ENCODE data around the gene ST6GALNAC5.

Gene ST6GALNAC5

GRCh38 chr1:77026135-77026534, 158.9 kb downstream of the ST6GALNAC5 start:
- no peaks in the 10 kb centered on the region for H3K27me3 ChIP-seq (ENCODE audit: control insufficient read depth, insufficient read depth, low read length)
- no peaks in the 10 kb centered on the region for H3K36me3 ChIP-seq (ENCODE audit: control insufficient read depth, insufficient read depth, low read length)
- H3K9me3 ChIP-seq (ENCODE audit: control insufficient read depth, insufficient read depth, low read length): no peaks in the 10 kb centered on the region
- H3K4me3 ChIP-seq (ENCODE audit: low read length): no peak overlapping the region
- no CpG with 5 or more reads among the region's 2 CpGs for WGBS (ENCODE audit: insufficient coverage, insufficient read length)
- H3K4me1 ChIP-seq (ENCODE audit: control insufficient read depth, insufficient read depth, low read length): peaks cover 3% of the 10 kb centered on the region; the same call in 1 of the 2 replicates
- no peak for DNase-seq (ENCODE audit: low read depth, low spot score)
- no peak overlapping the region for H3K27ac ChIP-seq (ENCODE audit: low read length)

- no CpG with 5 or more reads among the region's 1 CpG for WGBS (ENCODE audit: insufficient coverage, insufficient read length)
- no peak for DNase-seq (ENCODE audit: low read depth, low spot score)
- no peaks in the 10 kb centered on the region for H3K36me3 ChIP-seq (ENCODE audit: control insufficient read depth, insufficient read depth, low read length)
- H3K27ac ChIP-seq (ENCODE audit: low read length): no peak overlapping the region
- no peaks in the 10 kb centered on the region for H3K27me3 ChIP-seq (ENCODE audit: control insufficient read depth, insufficient read depth, low read length)
- H3K4me1 ChIP-seq (ENCODE audit: control insufficient read depth, insufficient read depth, low read length): peaks cover 3% of the 10 kb centered on the region; the same call in 1 of the 2 replicates
- H3K4me3 ChIP-seq (ENCODE audit: low read length): no peak overlapping the region
- no peaks in the 10 kb centered on the region for H3K9me3 ChIP-seq (ENCODE audit: control insufficient read depth, insufficient read depth, low read length)
Measured at GRCh38 chr1:77026640-77027039, 159.4 kb downstream of the ST6GALNAC5 start.

GRCh38 chr1:77027847-77028246, 160.6 kb downstream of the ST6GALNAC5 start:
- DNase-seq (ENCODE audit: low read depth, low spot score): no peak
- Histone ChIP-seq H3K4me3 (ENCODE audit: low read length) (no peak overlapping the region), H3K27me3 (ENCODE audit: control insufficient read depth, insufficient read depth, low read length) (no peaks in the 10 kb centered on the region), H3K36me3 (ENCODE audit: control insufficient read depth, insufficient read depth, low read length) (no peaks in the 10 kb centered on the region), H3K27ac (ENCODE audit: low read length) (no peak overlapping the region), H3K9me3 (ENCODE audit: control insufficient read depth, insufficient read depth, low read length) (no peaks in the 10 kb centered on the region), H3K4me1 (ENCODE audit: control insufficient read depth, insufficient read depth, low read length) (peaks cover 3% of the 10 kb centered on the region; the same call in 1 of the 2 replicates)
- WGBS (ENCODE audit: insufficient coverage, insufficient read length): no CpG with 5 or more reads among the region's 1 CpG

- WGBS (ENCODE audit: insufficient coverage, insufficient read length): no CpG with 5 or more reads among the region's 5 CpGs
- no peak overlapping the region for H3K27ac ChIP-seq (ENCODE audit: low read length)
- no peaks in the 10 kb centered on the region for H3K27me3 ChIP-seq (ENCODE audit: control insufficient read depth, insufficient read depth, low read length)
- DNase-seq (ENCODE audit: low read depth, low spot score): no peak
- peaks cover 2% of the 10 kb centered on the region; the same call in 1 of the 2 replicates for H3K4me1 ChIP-seq (ENCODE audit: control insufficient read depth, insufficient read depth, low read length)
- H3K4me3 ChIP-seq (ENCODE audit: low read length): no peak overlapping the region
- no peaks in the 10 kb centered on the region for H3K9me3 ChIP-seq (ENCODE audit: control insufficient read depth, insufficient read depth, low read length)
- no peaks in the 10 kb centered on the region for H3K36me3 ChIP-seq (ENCODE audit: control insufficient read depth, insufficient read depth, low read length)
Measured at GRCh38 chr1:77030401-77031105, 163.3 kb downstream of the ST6GALNAC5 start.

- Histone ChIP-seq H3K36me3 (ENCODE audit: control insufficient read depth, insufficient read depth, low read length) (no peaks in the 10 kb centered on the region), H3K4me1 (ENCODE audit: control insufficient read depth, insufficient read depth, low read length) (peaks cover 1% of the 10 kb centered on the region; the same call in 1 of the 2 replicates), H3K4me3 (ENCODE audit: low read length) (no peak overlapping the region), H3K27ac (ENCODE audit: low read length) (no peak overlapping the region), H3K27me3 (ENCODE audit: control insufficient read depth, insufficient read depth, low read length) (no peaks in the 10 kb centered on the region), H3K9me3 (ENCODE audit: control insufficient read depth, insufficient read depth, low read length) (no peaks in the 10 kb centered on the region)
- no CpG with 5 or more reads among the region's 3 CpGs for WGBS (ENCODE audit: insufficient coverage, insufficient read length)
- no peak for DNase-seq (ENCODE audit: low read depth, low spot score)
Measured at GRCh38 chr1:77031106-77031662, 163.9 kb downstream of the ST6GALNAC5 start.

GRCh38 chr1:77036560-77036959, 169.3 kb downstream of the ST6GALNAC5 start:
- H3K27ac ChIP-seq (ENCODE audit: low read length): no peak overlapping the region
- no peak overlapping the region for H3K4me3 ChIP-seq (ENCODE audit: low read length)
- no peak for DNase-seq (ENCODE audit: low read depth, low spot score)
- H3K9me3 ChIP-seq (ENCODE audit: control insufficient read depth, insufficient read depth, low read length): no peaks in the 10 kb centered on the region
- H3K36me3 ChIP-seq (ENCODE audit: control insufficient read depth, insufficient read depth, low read length): no peaks in the 10 kb centered on the region
- WGBS (ENCODE audit: insufficient coverage, insufficient read length): no CpG with 5 or more reads among the region's 2 CpGs
- H3K4me1 ChIP-seq (ENCODE audit: control insufficient read depth, insufficient read depth, low read length): no peaks in the 10 kb centered on the region
- no peaks in the 10 kb centered on the region for H3K27me3 ChIP-seq (ENCODE audit: control insufficient read depth, insufficient read depth, low read length)

- H3K27ac ChIP-seq (ENCODE audit: low read length): no peak overlapping the region
Measured at GRCh38 chr1:77037038-77037437, 169.8 kb downstream of the ST6GALNAC5 start.

GRCh38 chr1:77038000-77038399, 170.7 kb downstream of the ST6GALNAC5 start:
- H3K4me1 ChIP-seq (ENCODE audit: control insufficient read depth, insufficient read depth, low read length): no peaks in the 10 kb centered on the region
- no peaks in the 10 kb centered on the region for H3K36me3 ChIP-seq (ENCODE audit: control insufficient read depth, insufficient read depth, low read length)
- WGBS (ENCODE audit: insufficient coverage, insufficient read length): no CpG with 5 or more reads among the region's 1 CpG

More at GRCh38 chr1:77037038-77037437, 169.8 kb downstream of the ST6GALNAC5 start:
- no peaks in the 10 kb centered on the region for H3K4me1 ChIP-seq (ENCODE audit: control insufficient read depth, insufficient read depth, low read length)
- no peaks in the 10 kb centered on the region for H3K27me3 ChIP-seq (ENCODE audit: control insufficient read depth, insufficient read depth, low read length)
- no peaks in the 10 kb centered on the region for H3K9me3 ChIP-seq (ENCODE audit: control insufficient read depth, insufficient read depth, low read length)
- H3K4me3 ChIP-seq (ENCODE audit: low read length): no peak overlapping the region
- H3K36me3 ChIP-seq (ENCODE audit: control insufficient read depth, insufficient read depth, low read length): no peaks in the 10 kb centered on the region
- DNase-seq (ENCODE audit: low read depth, low spot score): no peak

GRCh38 chr1:77039111-77039510, 171.8 kb downstream of the ST6GALNAC5 start:
- DNase-seq (ENCODE audit: low read depth, low spot score): no peak
- Histone ChIP-seq H3K4me3 (ENCODE audit: low read length) (no peak overlapping the region), H3K9me3 (ENCODE audit: control insufficient read depth, insufficient read depth, low read length) (no peaks in the 10 kb centered on the region), H3K4me1 (ENCODE audit: control insufficient read depth, insufficient read depth, low read length) (no peaks in the 10 kb centered on the region), H3K36me3 (ENCODE audit: control insufficient read depth, insufficient read depth, low read length) (no peaks in the 10 kb centered on the region), H3K27ac (ENCODE audit: low read length) (no peak overlapping the region), H3K27me3 (ENCODE audit: control insufficient read depth, insufficient read depth, low read length) (no peaks in the 10 kb centered on the region)
- no CpG with 5 or more reads among the region's 1 CpG for WGBS (ENCODE audit: insufficient coverage, insufficient read length)

More at GRCh38 chr1:77038000-77038399, 170.7 kb downstream of the ST6GALNAC5 start:
- no peak for DNase-seq (ENCODE audit: low read depth, low spot score)
- H3K27me3 ChIP-seq (ENCODE audit: control insufficient read depth, insufficient read depth, low read length): no peaks in the 10 kb centered on the region
- no peak overlapping the region for H3K4me3 ChIP-seq (ENCODE audit: low read length)
- H3K27ac ChIP-seq (ENCODE audit: low read length): no peak overlapping the region
- no peaks in the 10 kb centered on the region for H3K9me3 ChIP-seq (ENCODE audit: control insufficient read depth, insufficient read depth, low read length)

GRCh38 chr1:77039739-77040138, 172.5 kb downstream of the ST6GALNAC5 start:
- DNase-seq (ENCODE audit: low read depth, low spot score): no peak
- H3K4me1 ChIP-seq (ENCODE audit: control insufficient read depth, insufficient read depth, low read length): no peaks in the 10 kb centered on the region
- WGBS (ENCODE audit: insufficient coverage, insufficient read length): no CpG with 5 or more reads among the region's 8 CpGs
- no peaks in the 10 kb centered on the region for H3K27me3 ChIP-seq (ENCODE audit: control insufficient read depth, insufficient read depth, low read length)
- no peak overlapping the region for H3K4me3 ChIP-seq (ENCODE audit: low read length)
- no peaks in the 10 kb centered on the region for H3K36me3 ChIP-seq (ENCODE audit: control insufficient read depth, insufficient read depth, low read length)
- no peaks in the 10 kb centered on the region for H3K9me3 ChIP-seq (ENCODE audit: control insufficient read depth, insufficient read depth, low read length)
- H3K27ac ChIP-seq (ENCODE audit: low read length): no peak overlapping the region

- Histone ChIP-seq H3K4me3 (ENCODE audit: low read length) (no peak overlapping the region), H3K9me3 (ENCODE audit: control insufficient read depth, insufficient read depth, low read length) (no peaks in the 10 kb centered on the region), H3K4me1 (ENCODE audit: control insufficient read depth, insufficient read depth, low read length) (no peaks in the 10 kb centered on the region), H3K27me3 (ENCODE audit: control insufficient read depth, insufficient read depth, low read length) (no peaks in the 10 kb centered on the region), H3K27ac (ENCODE audit: low read length) (no peak overlapping the region), H3K36me3 (ENCODE audit: control insufficient read depth, insufficient read depth, low read length) (no peaks in the 10 kb centered on the region)
- WGBS (ENCODE audit: insufficient coverage, insufficient read length): no CpG with 5 or more reads among the region's 3 CpGs
- no peak for DNase-seq (ENCODE audit: low read depth, low spot score)
Measured at GRCh38 chr1:77040826-77041225, 173.5 kb downstream of the ST6GALNAC5 start.
